ENCODE results near the gene FGF10. TPM values are rescaled to one million over a fixed set of nuclear protein-coding genes. Genes with fewer than 3 reads are reported as not detected.
A peak's percentile ranks its signal among the peaks of the same experiment; 100 is the strongest.

FGF10 gene
- total RNA-seq, 6 experiments from 2014 or later = 0.11 to 0.12 TPM; not detected in 4

- H3K27ac ChIP-seq = no peak overlapping the region
- H3K9me3 ChIP-seq = no peaks in the 10 kb centered on the region
- intact Hi-C loops (cut with DNase I) = no loop called here
- H3K4me3 ChIP-seq = no peak overlapping the region
- no peaks in the 10 kb centered on the region for H3K27me3 ChIP-seq
- ATAC-seq = no peak
- no peaks in the 10 kb centered on the region for H3K36me3 ChIP-seq
- TF ChIP-seq CTCF (IDR thresholded peaks at IDR 0.05) = no peak
- TF ChIP-seq POLR2A (IDR thresholded peaks at IDR 0.05) = no peak
- no peaks in the 10 kb centered on the region for H3K4me1 ChIP-seq
- DNase-seq = no peak
These were observed 121.3 kb downstream of the FGF10 start for GRCh38 chr5:44267909-44268308.

DNA sequence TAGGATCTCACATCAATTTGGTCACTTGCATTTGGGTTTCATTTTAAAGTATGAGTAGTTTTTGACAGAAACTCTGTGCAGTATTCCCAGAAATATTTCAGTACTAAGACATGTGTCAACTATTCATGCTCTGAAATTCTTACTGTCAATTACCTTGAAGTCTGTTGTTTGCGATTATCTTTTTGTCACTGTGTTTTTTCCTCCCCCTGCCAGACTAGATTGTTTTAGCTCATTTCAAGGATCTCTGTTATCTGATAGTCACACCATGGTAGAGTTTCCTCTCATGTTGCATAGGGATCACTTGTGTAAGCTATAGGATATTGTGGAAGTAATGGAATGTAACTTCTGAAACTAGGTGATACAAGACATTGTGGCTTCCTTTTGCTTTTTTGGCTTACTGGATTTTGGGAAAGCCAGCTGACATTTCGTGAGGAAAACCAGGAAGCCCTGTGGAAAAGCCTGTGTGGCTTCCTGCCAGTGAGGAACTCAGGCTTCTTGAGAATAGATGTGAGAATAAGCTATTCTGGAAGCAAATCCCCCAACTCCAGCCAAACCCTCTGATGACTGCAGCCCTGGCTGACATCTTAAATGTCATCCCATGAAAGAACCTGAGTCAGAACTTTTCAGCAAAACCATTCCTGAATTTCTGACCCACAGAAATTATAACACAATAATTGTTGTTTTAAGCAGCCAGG is 122.2 kb downstream of the FGF10 start:
- WGBS (ENCODE audit: insufficient coverage, low coverage, low lambda C conversion rate, missing lambda C conversion rate) = 41% methylated on average over 2 of the region's 2 CpGs

DNA sequence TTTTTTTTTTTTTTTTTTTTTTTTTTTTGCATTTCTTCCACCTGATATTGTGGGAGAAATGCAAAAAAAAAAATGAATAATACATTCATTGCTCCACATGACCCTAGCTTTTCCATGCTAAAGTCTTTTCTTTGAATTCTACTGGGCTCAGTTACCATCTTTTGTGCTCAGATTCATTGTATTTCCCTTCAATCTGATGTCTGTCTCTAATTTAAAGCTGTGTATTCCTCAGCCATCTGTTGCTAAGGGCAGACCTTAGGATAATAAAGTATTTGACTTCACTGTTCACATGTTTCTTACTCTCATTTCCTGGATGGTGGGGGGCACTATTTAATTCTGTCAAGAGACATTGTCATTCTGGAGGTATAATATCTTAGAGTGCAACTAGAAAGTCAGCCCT is 123.5 kb downstream of the FGF10 start:
- Histone ChIP-seq H3K27ac (no peak overlapping the region), H3K27me3 (no peaks in the 10 kb centered on the region), H3K9me3 (no peaks in the 10 kb centered on the region), H3K36me3 (no peaks in the 10 kb centered on the region), H3K4me3 (no peak overlapping the region), H3K4me1 (no peaks in the 10 kb centered on the region)
- no peak for ATAC-seq
- no peak for DNase-seq
- intact Hi-C loops (cut with DNase I) = no loop called here
- TF ChIP-seq CTCF (IDR thresholded peaks at IDR 0.05) (no peak), POLR2A (IDR thresholded peaks at IDR 0.05) (no peak)

More for the DNA sequence above, 122.2 kb downstream of the FGF10 start:
- H3K27me3 ChIP-seq = no peaks in the 10 kb centered on the region
- H3K4me3 ChIP-seq = no peak overlapping the region
- ATAC-seq = no peak
- H3K9me3 ChIP-seq = no peaks in the 10 kb centered on the region
- TF ChIP-seq POLR2A (IDR thresholded peaks at IDR 0.05) = no peak
- no peak for TF ChIP-seq CTCF (IDR thresholded peaks at IDR 0.05)
- H3K4me1 ChIP-seq = no peaks in the 10 kb centered on the region
- H3K27ac ChIP-seq = no peak overlapping the region
- DNase-seq = no peak
- intact Hi-C loops (cut with DNase I) = no loop called here
- no peaks in the 10 kb centered on the region for H3K36me3 ChIP-seq

DNA sequence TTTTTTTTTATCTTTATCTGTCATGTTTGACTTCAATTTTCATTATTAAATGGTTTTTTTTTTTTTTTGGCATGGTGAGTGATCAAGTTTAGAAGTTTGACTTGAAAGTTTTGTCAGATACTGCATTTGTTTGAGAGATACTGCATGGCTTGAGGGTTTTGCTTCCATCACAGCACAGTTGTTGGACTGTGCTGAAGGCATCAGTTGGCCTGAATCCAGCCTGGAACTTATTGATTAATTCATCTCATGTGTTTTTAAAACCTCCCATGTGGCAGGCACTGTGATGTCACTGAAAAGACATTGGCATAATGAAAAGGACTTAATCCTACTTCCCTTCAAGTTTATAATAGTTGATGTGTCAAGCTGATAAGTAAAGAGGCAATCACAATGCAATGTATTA is 128.4 kb downstream of the FGF10 start:
- no peaks in the 10 kb centered on the region for H3K4me1 ChIP-seq
- peak in 3 of 4 donors; percentile 23 to 56 (median 54) for ATAC-seq
- intact Hi-C loops (cut with DNase I) = no loop called here
- no peak for TF ChIP-seq POLR2A (IDR thresholded peaks at IDR 0.05)
- no peak for TF ChIP-seq CTCF (IDR thresholded peaks at IDR 0.05)
- no peak overlapping the region for H3K27ac ChIP-seq
- DNase-seq = no peak
- no peaks in the 10 kb centered on the region for H3K27me3 ChIP-seq
- no peaks in the 10 kb centered on the region for H3K9me3 ChIP-seq
- H3K4me3 ChIP-seq = no peak overlapping the region
- no peaks in the 10 kb centered on the region for H3K36me3 ChIP-seq
